ENCODE measurements around the gene ZMYND10.

- TF ChIP-seq, protein P1, sequence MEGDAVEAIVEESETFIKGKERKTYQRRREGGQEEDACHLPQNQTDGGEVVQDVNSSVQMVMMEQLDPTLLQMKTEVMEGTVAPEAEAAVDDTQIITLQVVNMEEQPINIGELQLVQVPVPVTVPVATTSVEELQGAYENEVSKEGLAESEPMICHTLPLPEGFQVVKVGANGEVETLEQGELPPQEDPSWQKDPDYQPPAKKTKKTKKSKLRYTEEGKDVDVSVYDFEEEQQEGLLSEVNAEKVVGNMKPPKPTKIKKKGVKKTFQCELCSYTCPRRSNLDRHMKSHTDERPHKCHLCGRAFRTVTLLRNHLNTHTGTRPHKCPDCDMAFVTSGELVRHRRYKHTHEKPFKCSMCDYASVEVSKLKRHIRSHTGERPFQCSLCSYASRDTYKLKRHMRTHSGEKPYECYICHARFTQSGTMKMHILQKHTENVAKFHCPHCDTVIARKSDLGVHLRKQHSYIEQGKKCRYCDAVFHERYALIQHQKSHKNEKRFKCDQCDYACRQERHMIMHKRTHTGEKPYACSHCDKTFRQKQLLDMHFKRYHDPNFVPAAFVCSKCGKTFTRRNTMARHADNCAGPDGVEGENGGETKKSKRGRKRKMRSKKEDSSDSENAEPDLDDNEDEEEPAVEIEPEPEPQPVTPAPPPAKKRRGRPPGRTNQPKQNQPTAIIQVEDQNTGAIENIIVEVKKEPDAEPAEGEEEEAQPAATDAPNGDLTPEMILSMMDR (IDR thresholded peaks at IDR 0.05), result no peak
- no peak for TF ChIP-seq POLR2A (IDR thresholded peaks at IDR 0.05)
Observed at GRCh38 chr3:50330330-50330729, 15.2 kb downstream of the ZMYND10 start.
